HG03066 (cell line): ENCODE results near the gene SMAD5.

Experiments used
- ATAC-seq: cut with Tn5 transposase; IDR thresholded peaks from one replicate; pipeline ENCODE4 v1.9.1; 2021; ENCODE audit warnings: low read depth; ENCODE audit not compliant: unreplicated experiment

Gene SMAD5

DNA sequence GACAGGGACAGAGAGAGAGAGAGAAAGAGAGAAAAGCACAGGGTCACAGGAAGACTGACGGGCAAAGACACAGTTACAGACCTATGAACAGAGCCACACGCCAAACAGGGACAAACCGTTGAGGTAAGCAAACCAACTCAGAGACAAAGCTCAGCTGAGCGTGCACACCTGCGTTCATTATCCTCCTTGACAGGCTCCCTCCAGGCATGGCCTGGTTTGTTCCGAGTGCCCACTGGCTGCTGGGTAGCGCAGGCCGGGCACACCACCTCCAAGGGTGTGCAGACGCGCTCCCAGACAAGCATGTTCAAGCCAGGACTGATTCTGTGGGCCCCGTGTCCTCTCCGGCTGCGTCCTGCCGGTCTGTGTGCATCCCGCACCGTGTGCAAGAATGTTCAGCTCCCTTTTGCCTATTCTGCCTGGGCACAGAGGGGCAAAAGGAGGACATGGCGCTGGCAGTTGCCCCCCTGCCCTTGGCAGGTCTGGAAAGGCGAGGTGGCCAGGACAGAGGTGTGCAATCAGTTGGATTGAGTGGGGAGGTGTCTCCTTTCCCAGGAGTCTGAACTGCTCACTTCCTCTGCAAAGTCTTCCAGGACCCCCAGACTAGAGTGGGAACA, 60.8 kb downstream of the SMAD5 start:
- ATAC-seq, result no peak

DNA sequence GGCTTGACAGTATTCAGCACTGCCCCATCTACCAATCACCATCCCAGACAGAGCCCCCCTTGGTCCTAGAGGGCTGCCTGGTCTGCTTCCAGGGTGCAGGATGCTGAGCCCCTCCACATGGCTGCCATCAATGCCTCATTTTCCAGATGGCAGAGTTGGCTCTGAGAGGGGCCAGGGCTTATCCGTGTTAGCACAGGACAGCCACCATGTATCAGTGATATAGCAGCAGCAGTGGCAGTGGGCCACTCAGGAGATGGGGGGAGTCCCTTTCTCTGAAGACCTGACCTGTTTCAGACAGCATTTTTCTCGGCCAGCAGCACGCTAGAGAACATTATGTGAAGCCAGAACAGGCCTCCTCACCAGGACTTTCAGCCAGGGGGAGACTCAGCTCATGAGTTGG, 61.9 kb downstream of the SMAD5 start:
- ATAC-seq, result no peak

GRCh38 chr5:136195971-136196820, 63.6 kb downstream of the SMAD5 start:
- no peak for ATAC-seq

- ATAC-seq, result no peak
These were observed 65.0 kb downstream of the SMAD5 start for GRCh38 chr5:136197462-136198142.

DNA sequence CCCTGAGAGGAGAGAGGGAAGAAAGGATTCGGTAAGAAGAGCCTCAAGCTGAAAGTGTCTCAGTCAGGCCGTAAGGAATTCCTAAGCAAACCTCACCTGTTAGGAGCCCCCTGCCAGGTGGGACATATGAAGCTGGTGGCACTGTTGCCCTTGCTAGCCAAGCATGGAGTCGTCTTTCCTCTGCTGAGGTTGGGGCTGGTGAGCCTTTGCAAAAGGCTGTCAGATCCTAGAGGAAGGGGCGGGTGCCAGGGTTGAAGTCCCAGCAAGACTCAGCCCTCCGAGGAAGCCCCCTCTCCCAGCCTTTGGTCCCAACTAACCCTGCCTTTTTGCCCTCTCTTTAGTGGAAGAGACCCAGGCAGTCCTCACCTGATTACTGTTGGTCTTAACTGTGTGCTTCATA, 65.8 kb downstream of the SMAD5 start:
- ATAC-seq, result no peak

DNA sequence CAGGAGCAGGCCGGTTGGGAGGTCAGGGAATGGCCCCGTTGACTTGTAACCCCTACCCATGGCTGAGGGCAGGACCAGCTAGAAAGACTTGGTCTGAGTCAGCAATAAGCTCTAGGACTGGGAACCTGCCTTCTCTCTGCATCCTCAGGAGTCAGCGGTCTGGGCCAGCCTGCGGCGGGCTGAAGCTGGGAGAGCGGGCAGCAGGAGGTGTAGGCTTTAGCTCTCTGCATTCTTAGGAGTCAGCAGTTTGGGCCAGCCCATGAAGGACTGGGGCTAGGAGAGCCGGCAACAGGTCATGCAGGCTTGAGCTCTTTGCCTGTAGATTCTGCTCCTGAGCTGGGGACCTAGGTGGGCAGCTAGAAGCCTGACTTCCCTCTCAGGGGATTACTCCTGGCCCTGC, 66.8 kb downstream of the SMAD5 start:
- ATAC-seq, result no peak

GRCh38 chr5:136200130-136200529, 67.5 kb downstream of the SMAD5 start:
- no peak for ATAC-seq

GRCh38 chr5:136200761-136201160, 68.1 kb downstream of the SMAD5 start:
- no peak for ATAC-seq

GRCh38 chr5:136201870-136202269, 69.2 kb downstream of the SMAD5 start:
- ATAC-seq, result no peak

DNA sequence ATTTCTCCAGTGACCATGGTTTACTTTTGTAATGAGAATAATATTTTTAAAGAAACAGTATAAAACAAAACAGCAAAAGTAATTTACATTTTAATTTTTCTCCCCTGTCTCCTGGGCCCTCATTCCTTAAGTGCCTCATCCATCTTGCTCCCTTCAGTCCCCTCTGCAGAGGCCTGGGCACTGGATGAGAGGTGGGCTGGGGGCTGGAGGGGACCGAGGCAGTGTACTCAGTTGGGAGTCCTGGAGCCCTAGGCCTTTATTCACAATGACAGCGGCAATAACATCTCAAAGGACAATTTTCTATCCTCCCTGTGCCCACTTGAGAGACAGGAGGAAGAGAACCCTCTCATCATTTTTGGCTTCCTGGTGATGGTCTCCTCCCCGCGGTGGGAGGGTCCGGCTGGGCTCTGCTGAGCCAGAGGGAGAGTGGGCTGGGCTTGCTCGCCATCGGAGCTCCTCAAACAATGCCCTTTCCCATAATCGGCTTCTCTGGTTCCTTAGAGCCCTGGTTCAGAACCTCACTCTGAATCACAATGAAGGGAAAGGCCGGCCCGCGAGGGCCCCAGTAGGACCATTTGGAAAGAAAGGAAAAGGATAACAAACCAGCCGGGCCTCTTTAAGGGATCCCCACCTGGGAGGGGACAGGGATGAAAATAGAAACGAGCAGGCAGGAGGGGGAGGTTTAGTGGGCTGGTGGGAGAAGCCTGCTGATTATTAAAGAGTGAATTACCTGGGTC, 70.0 kb downstream of the SMAD5 start:
- no peak for ATAC-seq

GRCh38 chr5:136203303-136203922, 70.8 kb downstream of the SMAD5 start:
- ATAC-seq, result no peak

DNA sequence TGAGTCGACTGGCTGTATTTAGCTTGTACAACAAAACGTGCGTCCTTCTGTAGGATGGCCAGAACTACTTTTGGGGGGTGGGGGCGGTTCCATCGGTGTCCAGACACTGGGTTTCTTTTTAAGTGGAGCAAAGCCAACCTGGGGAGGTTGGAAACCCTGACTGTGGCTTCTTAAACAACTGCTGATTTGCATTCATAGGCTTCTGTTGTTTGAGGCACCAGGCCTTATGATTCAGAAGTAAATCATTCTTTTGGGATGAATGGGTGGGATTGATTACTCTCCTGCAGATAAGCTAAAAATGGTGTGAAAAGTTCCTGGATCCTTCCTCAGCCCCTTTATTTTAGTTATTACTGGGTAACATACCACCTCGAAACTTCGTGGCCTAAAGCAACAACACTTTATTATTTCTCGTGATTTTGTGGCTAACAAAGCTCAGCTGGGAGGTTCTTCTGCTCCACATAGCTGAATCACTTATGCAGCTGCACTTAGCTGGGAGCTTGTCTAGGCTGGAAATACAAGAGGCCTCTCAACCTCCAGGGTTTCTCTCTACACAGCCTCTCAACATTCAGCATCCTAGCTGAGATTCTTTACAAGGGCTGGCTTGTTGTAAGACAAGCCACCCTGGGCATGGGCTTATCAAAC, 72.5 kb downstream of the SMAD5 start:
- no peak for ATAC-seq

DNA sequence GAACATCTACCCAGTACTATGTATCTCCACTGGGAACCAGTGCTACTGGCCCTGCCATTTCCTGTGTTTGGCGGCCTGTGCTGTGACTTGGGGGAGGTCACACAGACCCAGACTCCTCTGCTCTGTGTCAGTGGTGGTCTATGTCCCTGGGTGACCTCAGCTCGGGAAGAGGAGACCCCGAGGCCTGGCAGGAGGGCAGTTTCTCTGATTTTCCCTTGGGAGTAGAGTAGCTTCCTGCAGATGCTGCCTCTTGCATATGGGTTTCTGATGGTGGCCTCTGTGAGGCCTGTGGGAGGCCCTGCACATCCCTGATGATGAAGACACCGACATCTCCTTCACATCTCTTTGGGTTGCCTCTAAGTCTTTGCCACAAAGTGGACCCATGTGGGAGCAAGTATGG, 73.3 kb downstream of the SMAD5 start:
- no peak for ATAC-seq

DNA sequence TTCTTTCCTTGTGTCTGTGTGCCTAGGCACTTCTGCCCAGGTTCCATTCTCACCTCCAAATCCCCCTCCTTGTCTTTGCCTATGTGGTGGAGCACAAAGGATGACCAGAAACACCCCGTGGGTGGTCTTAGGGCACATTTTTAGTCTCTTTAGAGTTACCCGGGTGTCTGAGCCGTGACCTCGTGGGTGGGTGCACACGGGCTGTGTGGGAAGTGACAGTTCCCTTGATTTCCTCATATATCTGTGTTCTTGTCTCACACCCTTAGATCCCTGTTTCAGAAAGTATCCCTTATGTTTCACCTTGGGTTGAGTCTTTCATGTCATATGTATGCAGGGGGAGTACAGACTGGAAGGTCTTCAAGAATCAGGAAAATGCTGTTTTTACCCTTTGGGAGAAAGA, 73.7 kb downstream of the SMAD5 start:
- ATAC-seq, result no peak

- ATAC-seq, result no peak
These were observed 75.0 kb downstream of the SMAD5 start for GRCh38 chr5:136207631-136208030.

DNA sequence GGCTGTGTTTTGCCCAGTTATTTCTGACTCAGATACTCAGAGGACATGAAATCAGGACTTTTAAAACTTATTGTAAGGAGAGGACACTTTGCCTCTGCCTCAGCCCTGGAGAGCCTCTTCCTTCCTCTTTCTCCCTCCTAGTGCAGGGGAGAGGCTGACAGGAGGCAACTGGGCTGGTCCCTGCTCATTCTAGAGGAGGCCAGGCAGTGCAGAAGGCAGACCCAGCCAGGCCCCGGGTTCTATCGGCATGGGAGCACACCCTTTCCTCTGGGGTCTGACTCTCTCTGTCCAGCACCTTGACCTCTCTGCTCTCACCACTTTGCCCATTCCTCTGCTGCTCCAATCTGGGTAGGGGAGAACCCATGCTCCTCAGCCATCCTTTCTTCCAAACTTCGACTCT, 76.3 kb downstream of the SMAD5 start:
- ATAC-seq, result no peak

GRCh38 chr5:136209346-136209910, 76.8 kb downstream of the SMAD5 start:
- no peak for ATAC-seq

GRCh38 chr5:136210259-136210658, 77.6 kb downstream of the SMAD5 start:
- no peak for ATAC-seq

DNA sequence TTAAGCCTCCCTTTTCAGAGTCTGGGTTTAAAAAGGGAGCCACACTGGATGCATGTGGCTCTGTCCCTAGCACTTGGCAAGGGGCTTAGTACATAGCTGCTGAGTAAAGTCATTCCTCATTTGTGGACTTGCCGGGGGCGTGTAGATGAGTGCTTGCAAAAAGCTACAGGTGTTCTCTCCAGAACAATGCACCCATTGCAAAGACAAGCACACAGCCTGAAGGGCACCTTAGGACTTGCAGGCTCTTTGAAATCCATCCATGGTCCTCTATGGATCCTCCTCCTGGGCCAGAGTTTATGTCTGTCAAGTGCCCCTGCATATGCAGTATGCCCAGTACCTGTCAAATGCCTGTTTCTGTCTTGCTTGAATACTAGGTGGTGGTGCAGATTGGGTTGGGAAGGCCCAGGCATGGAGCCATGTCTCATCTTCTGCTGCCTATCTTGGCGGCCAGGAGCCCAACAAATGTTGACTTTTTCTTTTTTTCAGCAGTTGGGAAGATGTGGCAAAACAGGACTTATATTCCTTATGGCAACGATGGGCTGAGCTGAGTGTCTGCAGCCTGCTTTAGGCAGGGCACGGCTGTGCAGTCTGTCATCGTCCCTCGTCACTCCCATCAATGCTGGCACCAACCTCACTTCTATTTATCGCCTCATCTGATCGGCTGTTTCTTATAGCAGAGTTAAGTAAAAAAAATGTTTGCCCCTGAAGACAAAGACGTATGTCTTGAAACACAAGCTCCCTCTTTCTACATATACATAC, 78.8 kb downstream of the SMAD5 start:
- no peak for ATAC-seq
